Stomach (tissue), 4 donors: ENCODE results near the gene RASA3.

Source experiments
- EP300 ChIP-seq: sonication (generic); formaldehyde crosslinking; IDR thresholded peaks from one replicate; pipeline ENCODE4 v1.6.1; 2017; ENCODE audit warnings: antibody characterized with exemption
- POLR2A ChIP-seq, 4 donors: fragments of 450-650 bp; IDR thresholded peaks; one replicate each; pipeline ENCODE4 v1.6.1; 2016; ENCODE audit warnings: antibody characterized with exemption in 4 of 4, control low read depth in 2 of 4, mild to moderate bottlenecking in 1 of 4, moderate library complexity in 1 of 4
- TF ChIP-seq, protein P1 (sequence below), 7 experiments: fragments of 450-650 bp in 4 of 7; fragments of 200-600 bp in 3 of 7; sonication (generic) in 3 of 7; IDR thresholded peaks; one replicate each; pipeline ENCODE4 v1.5.1; 2016 to 2019; ENCODE audit warnings: antibody characterized with exemption in 7 of 7, control low read depth in 2 of 7, mild to moderate bottlenecking in 1 of 7

- TF ChIP-seq, protein P1, sequence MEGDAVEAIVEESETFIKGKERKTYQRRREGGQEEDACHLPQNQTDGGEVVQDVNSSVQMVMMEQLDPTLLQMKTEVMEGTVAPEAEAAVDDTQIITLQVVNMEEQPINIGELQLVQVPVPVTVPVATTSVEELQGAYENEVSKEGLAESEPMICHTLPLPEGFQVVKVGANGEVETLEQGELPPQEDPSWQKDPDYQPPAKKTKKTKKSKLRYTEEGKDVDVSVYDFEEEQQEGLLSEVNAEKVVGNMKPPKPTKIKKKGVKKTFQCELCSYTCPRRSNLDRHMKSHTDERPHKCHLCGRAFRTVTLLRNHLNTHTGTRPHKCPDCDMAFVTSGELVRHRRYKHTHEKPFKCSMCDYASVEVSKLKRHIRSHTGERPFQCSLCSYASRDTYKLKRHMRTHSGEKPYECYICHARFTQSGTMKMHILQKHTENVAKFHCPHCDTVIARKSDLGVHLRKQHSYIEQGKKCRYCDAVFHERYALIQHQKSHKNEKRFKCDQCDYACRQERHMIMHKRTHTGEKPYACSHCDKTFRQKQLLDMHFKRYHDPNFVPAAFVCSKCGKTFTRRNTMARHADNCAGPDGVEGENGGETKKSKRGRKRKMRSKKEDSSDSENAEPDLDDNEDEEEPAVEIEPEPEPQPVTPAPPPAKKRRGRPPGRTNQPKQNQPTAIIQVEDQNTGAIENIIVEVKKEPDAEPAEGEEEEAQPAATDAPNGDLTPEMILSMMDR (IDR thresholded peaks at IDR 0.05): no peak
- no peak for TF ChIP-seq POLR2A (IDR thresholded peaks at IDR 0.05)
- no peak for TF ChIP-seq EP300
Observed at GRCh38 chr13:113981611-113982295, 150.7 kb downstream of the RASA3 start.
